WERI-Rb-1 (cell line): ENCODE results near the gene SIRT4.

ENCODE experiments used
- DNase-seq: peaks from one replicate; pipeline ENCODE4 v3.0.0-alpha.2; 2020
- H3K27ac ChIP-seq: fragments of 250-450 bp; sonication (Bioruptor Pico); 2 replicates; pipeline ENCODE4 v1.5.1; 2020; ENCODE audit warnings: mild to moderate bottlenecking, moderate library complexity
- H3K27me3 ChIP-seq: fragments of 250-450 bp; sonication (Bioruptor Pico); 2 replicates; pipeline ENCODE4 v1.5.1; 2021; ENCODE audit warnings: mild to moderate bottlenecking, low read depth, moderate library complexity; ENCODE audit not compliant: insufficient read depth, severe bottlenecking
- H3K36me3 ChIP-seq: fragments of 250-450 bp; sonication (Bioruptor Pico); 2 replicates; pipeline ENCODE4 v1.5.1; 2020; ENCODE audit warnings: mild to moderate bottlenecking, moderate library complexity
- H3K4me3 ChIP-seq: 2 replicates; pipeline ENCODE4 v1.5.1; 2011; ENCODE audit warnings: low read depth, mild to moderate bottlenecking, control low read depth, low read length
- H3K9me3 ChIP-seq: fragments of 250-450 bp; sonication (Bioruptor Pico); 2 replicates; pipeline ENCODE4 v1.5.1; 2021; ENCODE audit warnings: mild to moderate bottlenecking, moderate library complexity; ENCODE audit not compliant: severe bottlenecking
- CTCF ChIP-seq: IDR thresholded peaks from 2 replicates; pipeline ENCODE4 v1.5.1; 2011; ENCODE audit warnings: low read depth, mild to moderate bottlenecking, control low read depth, inconsistent platforms, low read length

The SIRT4 gene

GRCh38 chr12:120337730-120338129, 35.6 kb downstream of the SIRT4 start:
- H3K9me3 ChIP-seq: peaks cover 21% of the 10 kb centered on the region
- DNase-seq: no peak
- no peak overlapping the region for H3K27ac ChIP-seq
- H3K36me3 ChIP-seq: peaks cover 3% of the 10 kb centered on the region; the same call in 1 of the 2 replicates
- no peak overlapping the region for H3K4me3 ChIP-seq
- H3K27me3 ChIP-seq: no peaks in the 10 kb centered on the region
- no peak for TF ChIP-seq CTCF

DNA sequence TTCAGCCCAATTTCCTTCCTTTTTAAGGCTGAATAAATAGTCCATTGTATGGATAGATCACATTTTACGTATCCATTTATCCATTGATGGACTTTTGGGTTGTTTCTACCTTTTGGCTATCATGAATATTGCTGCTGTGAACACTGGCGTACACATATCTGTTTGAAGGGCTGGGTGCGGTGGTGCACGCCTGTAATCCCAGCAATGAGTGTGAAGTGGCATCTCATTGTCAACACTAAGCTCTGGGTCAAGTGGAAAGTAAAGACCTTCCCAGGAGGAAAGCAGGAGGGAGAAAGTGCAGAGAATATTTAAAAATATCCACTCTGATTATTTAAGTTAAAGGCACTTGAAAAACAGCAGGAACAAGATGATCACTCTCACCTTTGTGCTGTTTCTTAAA, 37.1 kb downstream of the SIRT4 start:
- no peaks in the 10 kb centered on the region for H3K27me3 ChIP-seq
- no peak overlapping the region for H3K27ac ChIP-seq
- DNase-seq: no peak
- H3K36me3 ChIP-seq: peaks cover 16% of the 10 kb centered on the region
- TF ChIP-seq CTCF: no peak
- H3K4me3 ChIP-seq: no peak overlapping the region
- peaks cover 21% of the 10 kb centered on the region for H3K9me3 ChIP-seq

DNA sequence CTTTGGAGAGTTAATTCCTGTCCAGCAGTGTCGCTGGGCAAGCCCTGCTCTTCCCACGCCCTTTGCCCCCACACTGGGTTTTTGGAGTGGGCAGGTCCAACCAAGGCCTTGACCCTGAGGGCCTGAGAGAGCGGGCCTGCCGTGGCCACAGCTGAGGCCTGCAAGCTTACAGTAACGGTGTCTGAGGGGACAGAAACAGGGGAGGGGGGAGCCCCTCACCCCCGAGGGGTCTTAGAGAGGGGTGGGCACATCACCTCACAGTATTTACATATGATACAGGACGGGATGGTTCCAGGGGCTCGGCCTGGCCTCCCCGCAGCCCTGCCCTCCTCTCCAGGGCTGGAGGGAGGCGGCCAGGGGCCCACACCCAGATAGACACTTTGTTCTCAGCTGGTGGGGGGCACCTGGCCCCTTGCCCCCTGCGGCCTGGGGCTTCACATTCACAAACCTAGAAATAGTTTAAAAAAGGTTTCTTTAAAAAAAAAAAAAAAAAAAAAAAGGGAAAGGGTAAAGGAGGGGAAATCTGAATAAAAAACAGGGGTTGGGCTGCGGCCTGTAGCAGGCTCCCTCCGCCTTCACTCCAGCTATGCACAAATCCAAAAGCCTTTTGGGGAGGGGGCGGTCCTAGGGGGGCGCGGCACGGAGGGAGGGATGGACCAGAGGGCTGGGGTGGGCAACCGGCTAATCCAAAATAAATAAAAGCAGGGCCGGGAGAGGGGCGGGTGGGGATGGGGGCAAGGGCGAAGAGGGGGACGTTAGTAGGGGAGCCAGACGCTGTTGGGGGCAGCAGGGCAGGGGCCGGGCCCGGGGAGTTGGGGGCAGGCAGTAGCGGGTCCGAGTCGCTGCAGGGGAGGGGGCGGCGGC, 40.3 kb downstream of the SIRT4 start:
- no peak for TF ChIP-seq CTCF
- Histone ChIP-seq H3K27ac (no peak overlapping the region), H3K4me3 (no peak overlapping the region), H3K36me3 (peaks cover 46% of the 10 kb centered on the region), H3K9me3 (peaks cover 7% of the 10 kb centered on the region), H3K27me3 (no peaks in the 10 kb centered on the region)
- DNase-seq: no peak

DNA sequence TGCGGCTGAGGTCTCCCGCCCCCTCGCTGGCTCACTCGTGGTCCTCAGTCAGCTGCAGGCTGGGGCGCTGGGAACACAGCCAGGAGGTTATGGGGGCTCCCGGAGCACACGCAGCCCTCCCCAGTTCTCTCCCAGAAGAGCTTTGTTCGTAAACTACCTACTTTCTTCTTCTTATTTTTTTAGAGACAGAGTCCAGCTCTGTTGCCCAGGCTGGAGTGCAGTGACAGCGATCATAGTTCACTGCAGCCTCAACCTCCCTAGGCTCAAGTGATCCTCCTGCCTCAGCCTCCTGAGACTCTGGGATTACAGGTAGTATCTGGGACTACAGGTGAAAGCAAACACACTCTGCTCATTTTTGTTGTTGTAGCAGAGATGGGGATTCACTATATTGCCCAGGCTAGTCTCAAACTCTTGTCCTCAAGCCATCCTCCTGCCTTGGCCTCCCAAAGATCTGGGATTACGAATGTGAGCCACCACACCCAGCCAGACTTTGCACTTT, 41.0 kb downstream of the SIRT4 start:
- peaks cover under 1% of the 10 kb centered on the region for H3K9me3 ChIP-seq

GRCh38 chr12:120343692-120344091, 41.6 kb downstream of the SIRT4 start:
- Histone ChIP-seq H3K27me3 (no peaks in the 10 kb centered on the region), H3K27ac (no peak overlapping the region), H3K4me3 (no peak overlapping the region), H3K9me3 (no peaks in the 10 kb centered on the region), H3K36me3 (peaks cover 59% of the 10 kb centered on the region)
- no peak for TF ChIP-seq CTCF
- DNase-seq: no peak

More for the DNA sequence above, 41.0 kb downstream of the SIRT4 start:
- DNase-seq: no peak
- no peaks in the 10 kb centered on the region for H3K27me3 ChIP-seq
- TF ChIP-seq CTCF: no peak
- H3K36me3 ChIP-seq: peaks cover 53% of the 10 kb centered on the region
- H3K27ac ChIP-seq: no peak overlapping the region
- no peak overlapping the region for H3K4me3 ChIP-seq
